HFFc6 (cell line): Measurements from ENCODE around the gene CDH22. TPM values are rescaled to one million over a fixed set of nuclear protein-coding genes. Genes with fewer than 3 reads are reported as not detected.

Source experiments
- DNase-seq: peaks from one replicate; pipeline ENCODE4 v3.0.0-alpha.2; 2018
- H3K27ac Mint-ChIP-seq: 2 replicates; pipeline ENCODE4 v1.8.0; 2020; ENCODE audit warnings: mild to moderate bottlenecking, mixed read lengths
- H3K27me3 Mint-ChIP-seq: 2 replicates; pipeline ENCODE4 v1.8.0; 2021; ENCODE audit warnings: mild to moderate bottlenecking, moderate library complexity, mixed read lengths; ENCODE audit not compliant: insufficient read depth
- H3K36me3 Mint-ChIP-seq: 2 replicates; pipeline ENCODE4 v1.8.0; 2021; ENCODE audit warnings: low read depth, mixed read lengths
- H3K4me1 Mint-ChIP-seq: 2 replicates; pipeline ENCODE4 v1.8.0; 2020; ENCODE audit warnings: low read depth, mixed read lengths
- H3K4me3 Mint-ChIP-seq: 2 replicates; pipeline ENCODE4 v1.8.0; 2020; ENCODE audit warnings: mild to moderate bottlenecking, moderate library complexity, mixed read lengths
- H3K9me3 Mint-ChIP-seq: 2 replicates; pipeline ENCODE4 v1.8.0; 2020; ENCODE audit warnings: mild to moderate bottlenecking, mixed read lengths
- total RNA-seq, 6 experiments: library from RNA; stranded (reverse); fragmentation: NEBNext Ultra II Directional; extraction: Animal tissue kit (Norgen Biotek cat#: 25700); gene quantifications; 2 replicates in 1 of 6; 3 replicates in 5 of 6; pipeline ENCODE4 v1.2.3, GENCODE V29; 2021
- TF ChIP-seq, protein P1 (sequence below): fragments of 200-600 bp; sonication (generic); IDR thresholded peaks from 2 replicates; pipeline ENCODE4 v1.5.0; 2021; ENCODE audit warnings: antibody characterized with exemption, mild to moderate bottlenecking

Gene CDH22
- total RNA-seq, 6 experiments from 2014 or later: not detected

DNA sequence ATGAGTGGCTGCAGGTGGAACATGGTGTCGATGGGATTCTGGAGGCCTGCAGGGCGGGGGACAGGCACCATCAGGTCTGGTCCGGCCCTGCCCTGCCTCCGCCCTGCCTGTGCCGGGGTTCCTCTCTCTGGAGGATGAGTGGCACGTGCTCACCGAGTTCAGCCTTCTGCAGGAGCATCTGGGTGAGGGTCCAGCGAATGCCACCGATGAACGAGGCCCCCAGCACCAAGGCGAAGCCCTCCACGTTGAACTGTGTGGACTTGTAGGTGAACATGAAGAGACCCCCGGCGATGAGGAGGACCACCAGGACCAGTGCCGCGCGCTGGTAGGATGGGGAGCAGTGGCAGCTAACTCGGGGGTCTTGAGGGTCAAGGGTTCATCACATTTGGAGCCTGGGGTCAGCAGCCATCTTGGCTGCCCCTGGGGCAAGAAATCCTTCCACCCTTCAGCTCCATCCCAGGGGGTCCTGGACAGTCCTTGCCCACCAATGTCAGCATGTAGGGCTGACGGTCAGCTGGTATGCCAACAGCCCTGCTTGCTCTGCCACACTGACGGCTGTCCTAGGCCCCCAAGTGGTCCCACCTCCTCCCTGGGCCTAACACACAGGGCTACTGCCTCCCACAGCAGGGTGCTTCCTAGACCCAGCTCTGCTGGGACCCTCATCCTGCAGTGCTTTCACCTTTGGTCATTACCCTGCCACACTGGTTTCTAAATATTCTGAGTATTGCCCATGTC, 46.8 kb upstream of the CDH22 start:
- H3K36me3 Mint-ChIP-seq: peaks cover 10% of the 10 kb centered on the region; the same call in 1 of the 2 replicates
- H3K4me3 Mint-ChIP-seq: no peak overlapping the region
- TF ChIP-seq, protein P1, sequence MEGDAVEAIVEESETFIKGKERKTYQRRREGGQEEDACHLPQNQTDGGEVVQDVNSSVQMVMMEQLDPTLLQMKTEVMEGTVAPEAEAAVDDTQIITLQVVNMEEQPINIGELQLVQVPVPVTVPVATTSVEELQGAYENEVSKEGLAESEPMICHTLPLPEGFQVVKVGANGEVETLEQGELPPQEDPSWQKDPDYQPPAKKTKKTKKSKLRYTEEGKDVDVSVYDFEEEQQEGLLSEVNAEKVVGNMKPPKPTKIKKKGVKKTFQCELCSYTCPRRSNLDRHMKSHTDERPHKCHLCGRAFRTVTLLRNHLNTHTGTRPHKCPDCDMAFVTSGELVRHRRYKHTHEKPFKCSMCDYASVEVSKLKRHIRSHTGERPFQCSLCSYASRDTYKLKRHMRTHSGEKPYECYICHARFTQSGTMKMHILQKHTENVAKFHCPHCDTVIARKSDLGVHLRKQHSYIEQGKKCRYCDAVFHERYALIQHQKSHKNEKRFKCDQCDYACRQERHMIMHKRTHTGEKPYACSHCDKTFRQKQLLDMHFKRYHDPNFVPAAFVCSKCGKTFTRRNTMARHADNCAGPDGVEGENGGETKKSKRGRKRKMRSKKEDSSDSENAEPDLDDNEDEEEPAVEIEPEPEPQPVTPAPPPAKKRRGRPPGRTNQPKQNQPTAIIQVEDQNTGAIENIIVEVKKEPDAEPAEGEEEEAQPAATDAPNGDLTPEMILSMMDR: no peak
- peaks cover 14% of the 10 kb centered on the region for H3K4me1 Mint-ChIP-seq
- no peak overlapping the region; the same call in 1 of the 2 replicates for H3K27ac Mint-ChIP-seq
- DNase-seq: no peak
- H3K9me3 Mint-ChIP-seq: no peaks in the 10 kb centered on the region
- 0 out of 2 replicates have a peak, but pooled peaks cover 2% of the 10 kb centered on the region for H3K27me3 Mint-ChIP-seq

DNA sequence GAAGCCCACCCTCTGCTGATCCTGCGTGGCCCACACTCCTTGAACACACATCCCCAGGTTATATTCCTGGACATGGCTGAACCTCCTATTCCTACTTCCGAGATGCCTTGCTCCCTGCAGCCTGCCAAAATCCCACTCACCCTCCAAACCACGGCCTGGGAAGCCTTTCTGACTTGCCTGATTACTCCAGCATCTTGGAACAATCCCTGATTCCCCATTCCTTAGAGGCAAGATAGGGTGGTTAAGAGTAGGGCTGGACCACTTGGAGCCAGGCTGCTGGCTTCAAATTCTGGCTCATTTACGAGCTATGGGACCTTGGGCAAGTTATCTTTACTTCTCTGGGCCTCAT, 45.9 kb upstream of the CDH22 start:
- Mint-ChIP-seq H3K4me1 (peaks cover 21% of the 10 kb centered on the region), H3K9me3 (no peaks in the 10 kb centered on the region), H3K27me3 (0 out of 2 replicates have a peak, but pooled peaks cover 2% of the 10 kb centered on the region), H3K27ac (no peak overlapping the region), H3K4me3 (no peak overlapping the region), H3K36me3 (peaks cover 10% of the 10 kb centered on the region; the same call in 1 of the 2 replicates)
- TF ChIP-seq, protein P1: no peak
- no peak for DNase-seq

DNA sequence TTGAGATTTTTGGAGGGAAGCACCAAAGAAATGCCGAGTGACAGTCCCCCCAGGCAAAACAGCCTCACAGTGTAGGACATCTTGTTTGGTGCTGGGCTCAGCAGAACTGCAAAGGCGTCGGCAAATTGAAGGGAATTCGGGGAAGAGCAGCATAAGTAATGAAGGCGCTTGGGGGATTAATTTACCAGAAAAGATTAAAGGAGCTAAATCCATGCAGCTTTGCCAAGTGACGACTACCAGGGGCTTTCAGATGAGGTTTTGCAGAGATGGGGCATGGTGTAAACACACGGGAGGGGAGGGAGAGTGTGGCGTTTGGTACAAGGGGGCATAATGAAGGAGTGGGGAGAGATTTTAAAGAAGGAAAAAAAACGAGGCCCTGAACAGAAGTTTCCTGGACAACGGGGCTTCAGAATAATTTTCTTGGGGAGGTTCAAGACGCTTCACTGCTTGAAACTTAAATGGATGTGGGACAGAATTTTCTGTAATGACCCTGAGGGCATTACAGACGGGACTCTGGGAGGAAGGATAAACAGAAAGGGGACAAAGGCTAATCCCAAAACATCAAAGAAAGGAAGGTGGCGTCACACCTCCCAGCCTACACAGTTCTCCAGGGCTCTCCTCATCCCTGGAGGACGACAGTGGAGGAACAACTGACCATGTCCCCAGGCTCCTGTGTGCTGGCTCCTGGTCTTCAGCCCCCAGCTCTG, 45.4 kb upstream of the CDH22 start:
- Mint-ChIP-seq H3K4me1 (peaks cover 26% of the 10 kb centered on the region), H3K27me3 (0 out of 2 replicates have a peak, but pooled peaks cover 2% of the 10 kb centered on the region), H3K36me3 (peaks cover 10% of the 10 kb centered on the region), H3K9me3 (no peaks in the 10 kb centered on the region), H3K4me3 (no peak overlapping the region), H3K27ac (no peak overlapping the region)
- DNase-seq: no peak
- TF ChIP-seq, protein P1: no peak

DNA sequence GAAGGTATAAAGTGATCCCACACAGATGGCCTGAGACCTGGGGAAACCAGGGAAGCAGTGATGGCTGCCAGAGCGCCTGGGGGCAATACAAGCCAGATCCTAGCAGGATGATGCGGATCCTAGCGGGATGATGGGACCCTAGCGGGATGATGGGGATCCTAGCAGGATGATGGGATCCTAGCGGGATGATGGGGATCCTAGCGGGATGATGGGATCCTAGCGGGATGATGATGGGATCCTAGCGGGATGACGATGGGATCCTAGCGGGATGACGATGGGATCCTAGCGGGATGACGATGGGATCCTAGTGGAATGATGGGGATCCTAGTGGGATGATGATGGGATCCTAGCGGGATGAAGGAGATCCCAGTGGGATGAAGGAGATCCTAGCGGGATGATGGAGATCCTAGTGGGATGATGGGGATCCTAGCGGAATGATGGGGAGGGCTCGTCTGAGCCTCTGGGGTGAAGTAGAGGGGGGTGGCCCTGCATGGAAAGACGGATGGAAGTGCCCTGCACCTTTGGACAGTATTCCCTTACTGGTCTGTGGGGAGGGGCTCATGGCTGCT, 44.2 kb upstream of the CDH22 start:
- H3K4me3 Mint-ChIP-seq: no peak overlapping the region
- H3K36me3 Mint-ChIP-seq: peaks cover 10% of the 10 kb centered on the region
- no peak overlapping the region for H3K27ac Mint-ChIP-seq
- H3K27me3 Mint-ChIP-seq: 0 out of 2 replicates have a peak, but pooled peaks cover 2% of the 10 kb centered on the region
- H3K9me3 Mint-ChIP-seq: no peaks in the 10 kb centered on the region
- no peak for DNase-seq
- TF ChIP-seq, protein P1: no peak
- peaks cover 26% of the 10 kb centered on the region for H3K4me1 Mint-ChIP-seq

DNA sequence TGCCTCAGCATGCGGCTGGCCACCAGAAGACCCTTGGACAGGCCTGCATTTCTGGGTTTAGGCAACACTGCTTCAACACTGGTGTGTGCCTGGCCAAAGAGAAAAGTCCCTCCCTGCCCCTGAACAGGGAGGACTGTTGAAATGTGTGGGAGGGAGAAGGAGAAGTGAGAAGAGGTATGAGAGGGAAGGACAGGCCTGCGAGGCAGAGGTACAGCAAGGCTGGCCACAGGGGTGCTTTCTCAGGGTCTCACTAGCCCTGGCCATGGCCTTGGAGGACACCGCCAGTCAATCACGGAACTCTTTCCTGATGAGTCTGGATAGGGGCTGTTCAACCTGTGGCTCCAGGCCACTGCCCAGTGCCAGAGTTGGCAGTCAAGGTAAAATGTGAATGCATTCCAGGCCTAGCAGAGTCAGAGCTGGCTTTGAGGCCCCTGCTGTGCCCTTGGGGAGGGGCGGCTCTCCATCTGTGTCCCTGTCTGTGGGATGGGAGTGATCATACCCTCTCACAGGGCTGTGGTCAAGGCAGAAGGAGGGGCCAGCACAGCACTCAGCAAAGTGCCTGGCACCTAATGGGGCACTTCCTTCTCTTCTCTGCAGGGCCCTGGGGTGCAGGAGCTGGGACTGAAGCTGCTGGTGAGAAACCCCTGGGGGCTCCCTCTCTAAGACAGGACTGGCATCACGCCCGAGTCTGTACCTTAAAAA, 43.2 kb upstream of the CDH22 start:
- TF ChIP-seq, protein P1: no peak
- Mint-ChIP-seq H3K27me3 (0 out of 2 replicates have a peak, but pooled peaks cover 2% of the 10 kb centered on the region), H3K27ac (peak overlapping the region; percentile 98), H3K4me3 (no peak overlapping the region), H3K4me1 (peaks cover 26% of the 10 kb centered on the region), H3K36me3 (peaks cover 10% of the 10 kb centered on the region), H3K9me3 (no peaks in the 10 kb centered on the region)
- no peak for DNase-seq
